HG03469 (cell line): ENCODE data around the gene POGK.
"Not testable (repeated sequence)": the region's sequence is repeated elsewhere in the genome, so short reads cannot be mapped to it uniquely, and the experiment has no call there.

Experiments used
- ATAC-seq: cut with Tn5 transposase; IDR thresholded peaks from one replicate; pipeline ENCODE4 v1.9.1; 2021; ENCODE audit warnings: mild to moderate bottlenecking, moderate library complexity, moderate number of reproducible peaks; ENCODE audit not compliant: unreplicated experiment

The POGK gene

GRCh38 chr1:166852918-166853317 lies 13.6 kb downstream of the POGK start:
- ATAC-seq, result no peak

DNA sequence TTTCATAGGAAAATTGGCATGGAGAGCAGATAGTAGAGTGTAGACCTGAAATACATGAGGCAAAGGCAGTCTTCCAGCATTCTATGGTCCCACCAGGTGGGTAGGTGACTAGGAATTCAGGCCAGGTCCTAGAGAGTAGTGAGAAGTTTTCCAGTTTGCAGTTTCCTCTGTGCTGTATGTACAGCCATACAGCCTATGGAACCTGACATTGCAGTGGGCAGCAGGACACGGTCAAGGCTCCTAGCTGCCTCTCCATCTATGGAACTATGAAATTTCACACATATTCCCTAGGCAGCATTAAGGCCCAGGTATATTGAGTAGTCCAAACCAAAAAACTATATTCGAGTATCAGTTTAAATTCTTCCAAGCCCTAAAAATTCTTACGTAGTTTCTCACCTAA lies 16.3 kb downstream of the POGK start:
- no peak for ATAC-seq

GRCh38 chr1:166857995-166858394 lies 18.7 kb downstream of the POGK start:
- ATAC-seq, result no peak

DNA sequence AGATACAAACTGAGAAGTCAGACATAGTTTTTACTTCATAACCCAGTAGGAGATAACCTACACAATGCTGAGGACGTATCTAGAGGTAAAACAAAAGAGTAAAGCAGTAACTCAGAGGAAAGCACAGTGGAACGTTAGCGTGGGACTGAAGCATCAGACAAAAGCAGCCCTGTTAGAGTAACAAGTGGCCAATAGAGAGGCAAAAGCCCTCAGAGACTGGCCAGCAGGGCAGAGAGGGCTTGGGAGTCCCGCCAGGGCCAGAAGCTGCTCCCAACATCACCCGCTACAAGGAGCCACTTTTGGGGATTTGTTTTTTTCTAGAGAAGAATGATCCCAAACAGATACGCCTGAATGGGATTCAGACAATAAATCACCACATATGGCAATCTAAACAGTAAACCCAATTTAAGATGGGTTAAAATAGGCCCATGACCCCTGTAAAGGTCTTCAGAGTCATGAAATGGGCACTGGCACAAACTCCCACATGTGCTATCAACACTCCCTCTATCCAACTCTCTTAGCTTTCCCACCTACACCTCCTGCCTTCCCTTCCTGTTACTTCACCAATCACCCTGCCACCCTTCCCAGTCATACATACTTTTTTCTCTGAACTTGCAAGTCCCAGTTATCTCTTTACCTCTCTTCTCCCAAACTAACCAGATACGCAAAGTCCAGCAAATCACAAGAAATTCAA lies 19.6 kb downstream of the POGK start:
- ATAC-seq, result no peak

DNA sequence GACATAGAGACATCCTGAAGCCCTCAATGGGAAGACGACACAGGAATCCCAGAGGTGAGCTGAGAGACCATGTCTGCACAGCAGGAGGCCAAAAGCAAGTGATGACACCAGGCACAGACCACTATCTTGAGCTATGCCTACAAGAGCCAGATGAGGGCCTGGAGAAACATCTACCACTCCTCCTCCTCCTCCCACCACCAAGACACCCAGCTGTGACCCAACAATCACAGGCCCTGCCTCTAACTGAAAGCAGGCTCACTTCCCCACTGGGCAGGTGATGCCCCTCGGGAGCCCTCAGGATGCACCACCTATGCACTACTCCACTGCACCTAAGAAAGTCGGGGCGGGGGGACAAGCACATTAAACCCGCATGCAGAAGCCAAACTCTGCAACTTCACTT lies 20.3 kb downstream of the POGK start:
- ATAC-seq, result no peak

- no peak for ATAC-seq
Measured at GRCh38 chr1:166865926-166866325, 26.7 kb downstream of the POGK start.

DNA sequence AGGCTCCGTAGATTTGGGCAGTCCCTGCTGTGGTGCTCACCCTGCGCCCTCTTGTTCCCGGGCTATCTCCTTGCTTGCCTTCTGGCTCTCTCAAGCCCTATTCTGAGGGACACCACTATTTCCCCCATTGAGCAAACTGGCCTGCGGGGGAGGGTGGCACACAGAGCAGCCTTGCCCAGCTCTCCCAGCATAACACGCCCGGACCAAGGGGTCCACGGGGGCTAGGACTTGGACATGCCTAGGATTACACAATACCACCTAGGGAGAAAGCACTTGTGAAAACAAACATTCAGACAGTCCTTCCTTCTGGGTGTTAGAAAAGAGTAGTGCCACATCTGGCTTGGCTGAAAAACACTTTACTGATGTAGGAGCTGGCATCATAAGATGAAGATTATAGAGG lies 29.4 kb downstream of the POGK start:
- ATAC-seq, result no peak

DNA sequence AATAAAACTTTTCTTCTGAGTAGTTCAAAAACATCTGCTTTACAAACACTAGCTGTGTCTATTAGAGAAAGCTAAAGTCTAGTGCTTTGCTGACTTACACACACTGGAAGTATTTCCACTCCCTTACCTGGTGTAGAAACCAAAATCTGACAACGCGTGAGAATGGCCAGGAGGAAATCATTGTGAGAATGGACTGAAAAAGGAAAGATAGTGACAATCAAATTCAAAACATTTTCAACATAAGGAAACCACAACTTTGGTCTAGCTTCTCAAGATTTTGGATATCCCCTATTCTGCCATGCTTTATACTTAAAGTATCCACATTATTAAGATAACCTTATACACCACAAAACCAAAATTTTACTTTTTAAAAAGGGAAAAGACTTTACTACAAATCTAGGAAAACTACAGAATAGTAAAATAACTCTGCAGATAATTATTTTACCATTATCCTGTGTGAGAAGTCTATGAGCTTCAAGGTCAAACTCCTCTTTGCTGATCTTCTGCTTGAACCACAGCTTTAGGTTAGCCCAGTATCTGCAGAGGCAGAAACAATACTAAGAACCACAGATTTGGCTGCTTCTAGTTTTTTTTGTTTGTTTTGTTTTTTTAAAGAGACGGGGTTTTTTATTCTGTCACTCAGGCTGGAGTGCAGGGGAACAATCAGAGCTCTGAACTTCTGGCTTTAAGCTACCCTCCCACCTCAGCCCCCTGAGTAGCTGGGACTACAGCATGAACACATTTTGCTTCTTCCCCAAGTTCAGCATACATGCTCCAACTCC lies 30.2 kb downstream of the POGK start:
- ATAC-seq, result no peak

DNA sequence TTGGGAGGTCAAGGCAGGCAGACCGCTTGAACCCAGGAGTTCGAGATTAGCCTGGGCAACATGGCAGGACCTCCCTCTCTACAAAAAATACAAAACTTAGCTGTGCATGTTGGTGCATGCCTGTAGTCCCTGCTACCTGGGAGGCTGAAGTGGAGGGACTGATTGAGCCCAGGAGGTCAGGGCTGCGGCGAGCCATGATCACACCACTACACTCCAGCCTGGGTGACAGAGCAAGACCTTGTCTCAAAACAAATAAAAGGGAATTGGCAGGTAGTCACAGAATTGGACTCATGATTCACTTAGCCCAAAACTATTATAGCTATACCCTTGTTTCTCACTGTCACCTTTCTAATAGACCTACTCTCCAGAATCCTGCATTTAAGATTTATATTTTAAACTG lies 31.3 kb downstream of the POGK start:
- no peak for ATAC-seq

GRCh38 chr1:166874464-166874863 lies 35.2 kb downstream of the POGK start:
- ATAC-seq, result no peak

DNA sequence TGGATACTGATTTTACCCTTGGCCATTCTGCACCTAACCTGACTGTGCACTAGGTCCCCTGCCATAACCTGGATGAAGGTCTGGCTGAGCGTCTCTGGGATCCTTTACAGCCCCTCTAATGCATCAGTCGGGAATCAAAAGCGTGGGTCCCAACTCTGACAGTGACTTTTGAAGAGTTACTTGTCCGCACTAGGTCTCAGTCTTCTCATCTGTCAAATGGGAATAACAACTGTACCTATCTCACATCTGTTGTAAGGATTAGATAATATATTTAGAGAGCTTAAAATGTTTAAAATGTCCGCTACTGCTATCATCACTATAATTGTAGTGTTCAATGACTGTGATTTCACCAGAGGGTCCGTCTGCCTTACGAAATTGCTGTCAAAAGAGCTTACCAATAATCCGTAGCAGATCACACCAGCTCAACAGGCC lies 36.0 kb downstream of the POGK start:
- ATAC-seq, result no peak

GRCh38 chr1:166875734-166876539 lies 36.7 kb downstream of the POGK start, which contains the start of gene TADA1:
Gene TADA1 (minus strand): TSS chr1:166876264. CDS start chr1:166876233, 31 bp downstream.
- peak; percentile 81 for ATAC-seq

GRCh38 chr1:166876540-166876838 lies 37.2 kb downstream of the POGK start:
- peak; percentile 1 for ATAC-seq

DNA sequence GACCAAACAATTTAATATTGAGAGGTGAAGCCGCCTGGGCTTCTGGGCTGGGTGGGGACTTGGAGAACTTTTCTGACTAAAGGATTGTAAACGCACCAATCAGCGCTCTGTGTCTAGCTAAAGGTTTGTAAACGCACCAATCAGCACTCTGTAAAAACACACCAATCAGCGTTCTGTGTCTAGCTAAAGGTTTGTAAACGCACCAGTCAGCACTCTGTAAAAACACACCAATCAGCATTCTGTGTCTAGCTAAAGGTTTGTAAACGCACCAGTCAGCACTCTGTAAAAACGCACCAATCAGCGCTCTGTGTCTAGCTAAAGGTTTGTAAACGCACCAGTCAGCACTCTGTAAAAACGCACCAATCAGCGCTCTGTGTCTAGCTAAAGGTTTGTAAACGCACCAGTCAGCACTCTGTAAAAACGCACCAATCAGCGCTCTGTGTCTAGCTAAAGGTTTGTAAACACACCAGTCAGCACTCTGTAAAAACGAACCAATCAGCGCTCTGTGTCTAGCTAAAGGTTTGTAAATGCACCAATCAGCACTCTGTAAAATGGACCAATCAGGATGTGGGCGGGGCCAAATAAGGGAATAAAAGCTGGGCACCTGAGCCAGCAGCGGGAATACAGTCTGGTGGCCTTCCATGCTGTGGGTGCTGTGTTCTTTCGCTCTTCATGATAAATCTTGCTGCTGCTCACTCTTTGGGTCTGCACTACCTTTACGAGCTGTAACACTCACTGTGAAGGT lies 39.1 kb downstream of the POGK start:
- not testable (repeated sequence) for ATAC-seq

- no peak for ATAC-seq
Measured at GRCh38 chr1:166882893-166883292, 43.6 kb downstream of the POGK start.

GRCh38 chr1:166884040-166884642 lies 44.9 kb downstream of the POGK start:
- ATAC-seq, result no peak

GRCh38 chr1:166884971-166885370 lies 45.7 kb downstream of the POGK start:
- no peak for ATAC-seq

DNA sequence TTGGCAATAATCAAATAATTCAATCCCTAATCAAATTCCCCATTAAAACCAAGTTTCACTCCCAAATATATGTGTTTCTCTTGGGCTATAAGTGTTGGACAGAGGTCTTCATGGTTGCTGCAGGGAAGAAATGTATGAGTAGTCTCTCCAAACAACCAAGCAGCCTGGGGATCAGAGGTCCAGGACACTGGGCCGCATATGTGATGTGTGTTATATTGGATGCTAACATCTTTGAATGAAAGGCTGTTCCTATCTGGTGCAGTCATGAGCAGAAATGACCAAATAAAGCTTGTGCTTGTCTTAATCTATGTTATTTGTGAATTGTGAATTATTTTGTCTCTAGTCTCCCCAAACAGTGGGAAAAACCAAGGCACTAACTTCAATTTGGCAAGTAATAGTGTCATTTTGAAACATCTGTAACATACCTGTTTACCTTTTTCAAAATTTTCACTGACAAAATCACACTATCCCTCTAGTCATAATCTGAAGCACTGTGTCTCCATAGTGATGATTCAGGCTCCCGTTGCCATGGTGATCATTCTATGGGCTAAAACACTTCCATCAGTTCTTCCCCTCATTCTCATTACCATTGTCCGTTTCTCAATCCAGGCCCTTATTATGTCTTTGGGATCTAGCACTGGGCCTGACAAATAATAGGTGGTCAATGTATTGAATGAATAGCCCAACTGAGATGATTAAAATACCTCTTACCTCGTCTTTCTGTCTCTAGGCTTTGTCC lies 49.3 kb downstream of the POGK start:
- ATAC-seq, result no peak

- no peak for ATAC-seq
Measured at GRCh38 chr1:166889776-166890175, 50.5 kb downstream of the POGK start.

DNA sequence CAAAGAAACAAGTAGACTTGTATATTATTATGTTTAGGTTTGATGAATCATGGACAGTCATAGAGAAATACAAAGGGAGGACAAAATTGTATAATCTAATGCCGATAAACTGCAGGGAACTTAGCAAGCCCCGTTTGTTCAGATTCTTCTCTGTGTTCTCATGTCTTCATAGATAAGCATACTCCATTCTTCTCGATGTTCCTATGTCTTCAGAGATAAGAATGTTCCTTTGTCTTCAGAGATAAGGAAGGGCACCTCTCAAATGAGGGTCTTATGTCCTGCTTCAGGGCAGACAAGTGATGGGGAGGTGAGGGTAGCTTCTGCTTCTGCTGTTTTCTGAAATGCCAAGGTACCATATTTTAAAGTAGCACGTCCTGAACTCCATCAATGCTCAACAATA lies 56.5 kb downstream of the POGK start:
- ATAC-seq, result no peak
